ENCODE results near the gene SLC25A10. TPM values are rescaled to one million over a fixed set of nuclear protein-coding genes. Genes with fewer than 3 reads are reported as not detected.
"Not testable (repeated sequence)": the region's sequence is repeated elsewhere in the genome, so short reads cannot be mapped to it uniquely, and the experiment has no call there.

SLC25A10 gene
- total and polyA plus RNA-seq, 12 donors, result 3.5 to 36.1 (median 20.5) TPM

DNA sequence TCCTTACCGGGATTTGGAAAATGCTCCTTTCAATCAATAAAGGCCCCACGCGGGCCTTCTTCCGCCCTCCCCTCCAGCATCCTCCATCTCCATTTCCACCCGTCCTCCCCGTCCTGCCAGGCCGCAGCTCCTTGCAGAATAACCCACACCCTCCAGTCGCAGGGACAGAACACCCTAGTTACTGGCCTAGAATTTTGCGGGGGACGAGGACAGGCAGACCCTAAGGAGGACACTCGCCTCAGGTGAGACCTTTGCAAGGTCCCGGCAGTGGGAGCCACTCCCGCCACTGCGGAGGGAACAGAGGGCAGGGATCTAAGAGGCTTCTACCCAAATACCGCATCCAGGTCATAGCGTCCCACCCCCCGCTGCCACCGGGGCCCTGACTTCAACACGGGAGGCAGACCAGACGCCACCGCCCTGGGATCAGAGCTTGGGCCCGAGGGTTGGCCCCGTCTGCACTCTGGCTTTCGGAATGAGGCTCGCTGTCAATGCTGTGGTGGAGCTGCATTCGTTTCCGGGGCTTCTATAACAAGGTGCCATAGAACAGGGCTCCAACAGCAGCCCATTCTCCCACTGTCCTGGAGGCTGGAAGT, 26.8 kb downstream of the SLC25A10 start:
- intact Hi-C loops (cut with DNase I), result no loop called here
- Histone ChIP-seq H3K4me3 (no peak overlapping the region), H3K27me3 (no peaks in the 10 kb centered on the region), H3K4me1 (replicated peaks in 1 of 2) (no peaks in the 10 kb centered on the region), H3K36me3 (replicated peaks in 1 of 2) (no peaks in the 10 kb centered on the region), H3K27ac (no peak overlapping the region), H3K9me3 (replicated peaks in 1 of 3) (no peaks in the 10 kb centered on the region)
- no peak for DNase-seq
- TF ChIP-seq, protein P1, sequence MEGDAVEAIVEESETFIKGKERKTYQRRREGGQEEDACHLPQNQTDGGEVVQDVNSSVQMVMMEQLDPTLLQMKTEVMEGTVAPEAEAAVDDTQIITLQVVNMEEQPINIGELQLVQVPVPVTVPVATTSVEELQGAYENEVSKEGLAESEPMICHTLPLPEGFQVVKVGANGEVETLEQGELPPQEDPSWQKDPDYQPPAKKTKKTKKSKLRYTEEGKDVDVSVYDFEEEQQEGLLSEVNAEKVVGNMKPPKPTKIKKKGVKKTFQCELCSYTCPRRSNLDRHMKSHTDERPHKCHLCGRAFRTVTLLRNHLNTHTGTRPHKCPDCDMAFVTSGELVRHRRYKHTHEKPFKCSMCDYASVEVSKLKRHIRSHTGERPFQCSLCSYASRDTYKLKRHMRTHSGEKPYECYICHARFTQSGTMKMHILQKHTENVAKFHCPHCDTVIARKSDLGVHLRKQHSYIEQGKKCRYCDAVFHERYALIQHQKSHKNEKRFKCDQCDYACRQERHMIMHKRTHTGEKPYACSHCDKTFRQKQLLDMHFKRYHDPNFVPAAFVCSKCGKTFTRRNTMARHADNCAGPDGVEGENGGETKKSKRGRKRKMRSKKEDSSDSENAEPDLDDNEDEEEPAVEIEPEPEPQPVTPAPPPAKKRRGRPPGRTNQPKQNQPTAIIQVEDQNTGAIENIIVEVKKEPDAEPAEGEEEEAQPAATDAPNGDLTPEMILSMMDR (IDR thresholded peaks at IDR 0.05), result no peak
- WGBS, 4 donors, result 83 to 91% (median 90%) methylated on average over 16 to 27 of the region's 27 CpGs

DNA sequence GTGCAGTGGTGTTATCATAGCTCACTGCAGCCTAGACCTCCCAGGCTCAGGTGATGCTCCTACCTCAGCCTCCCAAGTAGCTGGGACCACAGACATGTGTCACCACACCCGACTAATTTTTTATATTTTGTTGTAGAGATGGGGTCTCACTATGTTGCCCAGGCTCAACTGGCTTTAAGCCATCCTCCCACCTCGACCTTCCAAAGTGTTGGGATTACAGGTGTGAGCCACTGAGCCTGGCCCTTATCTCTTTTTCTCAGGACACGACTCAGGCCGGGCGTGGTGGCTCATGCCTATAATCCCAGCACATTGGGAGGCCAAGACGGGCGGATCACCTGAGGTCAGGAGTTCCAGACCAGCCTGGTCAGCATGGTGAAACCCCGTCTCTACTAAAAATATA, 27.5 kb downstream of the SLC25A10 start:
- H3K27ac ChIP-seq; intact Hi-C loops (cut with DNase I); H3K27me3 ChIP-seq; H3K36me3 ChIP-seq (replicated peaks in 1 of 2); H3K4me3 ChIP-seq; H3K4me1 ChIP-seq (replicated peaks in 1 of 2); DNase-seq; H3K9me3 ChIP-seq (replicated peaks in 1 of 3): not testable (repeated sequence)
- WGBS, 4 donors, result 87 to 94% (median 89%) methylated on average over 4 to 8 of the region's 8 CpGs

DNA sequence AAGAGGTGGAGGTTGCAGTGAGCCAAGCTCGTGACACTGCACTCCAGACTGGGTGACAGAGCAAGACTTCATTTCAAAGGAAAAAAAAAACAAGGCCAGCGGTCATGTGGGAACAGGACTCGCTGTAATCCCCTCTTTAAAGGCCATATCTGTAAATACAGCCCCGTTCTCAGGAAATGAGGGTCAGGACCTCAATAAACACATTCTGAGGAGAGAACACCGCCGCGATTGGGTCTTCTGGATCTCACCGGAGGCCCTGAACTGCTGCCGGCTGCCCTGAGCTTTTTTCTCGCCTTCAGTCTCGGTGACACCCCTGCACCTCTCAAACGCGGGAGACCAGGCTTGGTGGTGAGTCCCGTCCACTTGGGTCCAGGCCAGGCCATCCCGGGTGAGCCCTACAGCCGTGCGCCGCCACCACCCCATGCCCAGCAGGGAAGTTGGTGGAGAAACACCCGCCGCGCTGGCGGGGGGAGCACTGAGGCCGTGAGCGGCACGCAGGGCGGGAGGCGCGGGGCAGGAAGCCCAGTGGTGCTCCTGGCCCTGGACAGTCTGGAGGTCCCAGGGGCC, 28.4 kb downstream of the SLC25A10 start:
- Histone ChIP-seq H3K27ac (no peak overlapping the region), H3K4me1 (replicated peaks in 1 of 2) (no peaks in the 10 kb centered on the region), H3K36me3 (replicated peaks in 1 of 2) (no peaks in the 10 kb centered on the region), H3K27me3 (no peaks in the 10 kb centered on the region), H3K9me3 (replicated peaks in 1 of 3) (no peaks in the 10 kb centered on the region), H3K4me3 (no peak overlapping the region)
- WGBS, 4 donors, result 49 to 65% (median 60%) methylated on average over 8 to 28 of the region's 28 CpGs
- no peak for TF ChIP-seq POLR2A (IDR thresholded peaks at IDR 0.05)
- TF ChIP-seq, protein P1 (IDR thresholded peaks at IDR 0.05), result no peak
- peak in 1 of 7 donors; percentile 53 for DNase-seq
- intact Hi-C loops (cut with DNase I), result no loop called here

DNA sequence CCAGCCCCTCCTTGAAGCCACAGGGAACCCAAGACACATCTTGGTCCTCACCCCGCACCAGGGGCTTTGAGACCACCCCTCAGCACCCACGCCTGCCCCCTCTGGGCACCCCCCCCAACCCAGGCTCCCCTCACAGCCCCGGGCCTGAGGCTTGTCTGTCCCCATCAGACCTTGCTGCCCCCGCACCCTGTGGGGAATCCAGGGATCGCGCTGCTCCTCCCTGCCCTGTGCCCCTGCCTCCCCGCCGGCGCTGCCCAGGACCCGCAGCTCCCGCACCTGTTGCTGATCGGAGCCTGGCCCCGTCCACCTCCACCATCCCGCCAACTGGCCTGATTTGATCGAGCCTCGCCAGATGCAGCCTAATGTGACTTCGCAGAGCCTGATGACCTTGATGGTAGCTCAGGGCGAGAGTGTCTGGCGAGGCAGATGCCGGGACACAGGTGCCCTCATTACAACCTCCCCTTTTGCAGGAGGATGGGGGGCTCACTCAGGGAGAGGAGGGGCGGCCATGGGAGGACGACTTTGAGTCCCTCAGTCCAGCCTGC, 29.0 kb downstream of the SLC25A10 start:
- Histone ChIP-seq H3K27ac (no peak overlapping the region), H3K36me3 (replicated peaks in 1 of 2) (no peaks in the 10 kb centered on the region), H3K4me3 (no peak overlapping the region), H3K27me3 (no peaks in the 10 kb centered on the region), H3K4me1 (replicated peaks in 1 of 2) (no peaks in the 10 kb centered on the region), H3K9me3 (replicated peaks in 1 of 3) (no peaks in the 10 kb centered on the region)
- DNase-seq, result peak in 1 of 7 donors; percentile 51
- intact Hi-C loops (cut with DNase I), result no loop called here
- 30 to 33% (median 30%) methylated on average over 6 to 22 of the region's 22 CpGs; no CpG with 5 or more reads in 1 of the 4 donors for WGBS, 4 donors
- TF ChIP-seq POLR2A (IDR thresholded peaks at IDR 0.05), result no peak
- TF ChIP-seq, protein P1 (IDR thresholded peaks at IDR 0.05), result no peak
